Endodermal cell (in vitro differentiated cells): ENCODE results near the gene GABRR2. TPM values are rescaled to one million over a fixed set of nuclear protein-coding genes. Genes with fewer than 3 reads are reported as not detected.
A peak's percentile ranks its signal among the peaks of the same experiment; 100 is the strongest.

Source experiments
- DNase-seq: peaks from one replicate; pipeline ENCODE4 v3.0.0-alpha.2; 2017
- H3K27ac ChIP-seq: 2 replicates; pipeline ENCODE4 v1.5.1; 2013; ENCODE audit warnings: mild to moderate bottlenecking, low read depth, low read length, moderate library complexity
- H3K27me3 ChIP-seq: 2 replicates; pipeline ENCODE4 v1.6.1; 2013; ENCODE audit warnings: mild to moderate bottlenecking, low read length, moderate library complexity; ENCODE audit not compliant: insufficient read depth, control insufficient read depth, poor library complexity, severe bottlenecking
- H3K36me3 ChIP-seq: 2 replicates; pipeline ENCODE4 v1.7.0; 2013; ENCODE audit warnings: mild to moderate bottlenecking, low read length, moderate library complexity; ENCODE audit not compliant: control insufficient read depth, insufficient read depth
- H3K4me1 ChIP-seq: one replicate; pipeline ENCODE4 v1.7.0; 2013; ENCODE audit warnings: low read length; ENCODE audit not compliant: control insufficient read depth, insufficient read depth
- H3K4me3 ChIP-seq: 2 replicates; pipeline ENCODE4 v1.5.1; 2013; ENCODE audit warnings: mild to moderate bottlenecking, low read length, moderate library complexity
- H3K9ac ChIP-seq: 2 replicates; pipeline ENCODE4 v1.6.1; 2013; ENCODE audit warnings: mild to moderate bottlenecking, low read length, moderate library complexity; ENCODE audit not compliant: poor library complexity, severe bottlenecking; ENCODE audit errors: extremely low read depth
- H3K9me3 ChIP-seq: 2 replicates; pipeline ENCODE4 v1.6.1; 2013; ENCODE audit warnings: mild to moderate bottlenecking, low read length, moderate library complexity; ENCODE audit not compliant: control insufficient read depth
- H3K27ac Mint-ChIP-seq: 2 replicates; pipeline ENCODE4 v1.8.0; 2020; ENCODE audit warnings: mixed read lengths
- H3K27me3 Mint-ChIP-seq: 2 replicates; pipeline ENCODE4 v1.8.0; 2021; ENCODE audit warnings: mild to moderate bottlenecking, mixed read lengths; ENCODE audit not compliant: insufficient read depth
- H3K36me3 Mint-ChIP-seq: 2 replicates; pipeline ENCODE4 v1.8.0; 2020; ENCODE audit warnings: low read depth, mixed read lengths
- H3K4me1 Mint-ChIP-seq: 2 replicates; pipeline ENCODE4 v1.8.0; 2020; ENCODE audit warnings: mixed read lengths
- H3K4me3 Mint-ChIP-seq: 2 replicates; pipeline ENCODE4 v1.8.0; 2020; ENCODE audit warnings: mild to moderate bottlenecking, moderate library complexity, mixed read lengths
- H3K9me3 Mint-ChIP-seq: 2 replicates; pipeline ENCODE4 v1.8.0; 2020; ENCODE audit warnings: mild to moderate bottlenecking, mixed read lengths
- CTCF ChIP-seq: fragments of 200-600 bp; sonication (generic); conservative IDR thresholded peaks from 2 replicates; pipeline ENCODE4 v1.5.0; 2021; ENCODE audit warnings: antibody characterized with exemption, mild to moderate bottlenecking
- WGBS, 2 experiments: methylation state at CpG; one replicate each; pipeline versions ENCODE4 v1.1.5 to v1.1.7; 2013; ENCODE audit warnings: missing lambda C conversion rate in 2 of 2, mixed read lengths in 1 of 2; ENCODE audit not compliant: insufficient coverage in 1 of 2, insufficient read length in 1 of 2; 5-methylcytosine and 5-hydroxymethylcytosine counted together
- total RNA-seq, 2 donors: library from RNA; stranded (reverse); fragmentation: NEBNext Ultra II Directional in 1 of 2; extraction: Animal tissue kit (Norgen Biotek cat#: 25700) in 1 of 2; gene quantifications; 2 replicates in 1 of 2; 3 replicates in 1 of 2; pipeline ENCODE4 v1.2.1, GENCODE V29; 2021

The GABRR2 gene
- total RNA-seq, 2 donors from 2014 or later: 0.15 to 0.27 TPM

- H3K4me3 Mint-ChIP-seq: no peak overlapping the region
- no peak overlapping the region for H3K9ac ChIP-seq
- no peak overlapping the region for H3K27ac Mint-ChIP-seq
- DNase-seq: no peak
- no peak overlapping the region for H3K4me3 ChIP-seq
- WGBS, 2 experiments: 83 to 100% methylated on average over 1 of the region's 1 CpG
- no peaks in the 10 kb centered on the region for H3K36me3 Mint-ChIP-seq
- H3K9me3 Mint-ChIP-seq: no peaks in the 10 kb centered on the region
- no peak overlapping the region for H3K27ac ChIP-seq
- peaks cover 5% of the 10 kb centered on the region for H3K27me3 ChIP-seq
- no peaks in the 10 kb centered on the region for H3K9me3 ChIP-seq
- peaks cover 19% of the 10 kb centered on the region for H3K4me1 Mint-ChIP-seq
- TF ChIP-seq CTCF: no peak
- peaks cover 3% of the 10 kb centered on the region for H3K4me1 ChIP-seq
- peaks cover 35% of the 10 kb centered on the region for H3K27me3 Mint-ChIP-seq
- no peaks in the 10 kb centered on the region for H3K36me3 ChIP-seq
Measured at GRCh38 chr6:89356642-89357170, 41.6 kb upstream of the GABRR2 start.

- peaks cover 29% of the 10 kb centered on the region for H3K4me1 Mint-ChIP-seq
- no peak overlapping the region for H3K27ac Mint-ChIP-seq
- Histone ChIP-seq H3K4me1 (peaks cover 3% of the 10 kb centered on the region), H3K9me3 (no peaks in the 10 kb centered on the region), H3K9ac (no peak overlapping the region), H3K4me3 (no peak overlapping the region), H3K27me3 (peaks cover 5% of the 10 kb centered on the region), H3K27ac (no peak overlapping the region), H3K36me3 (no peaks in the 10 kb centered on the region)
- TF ChIP-seq CTCF: no peak
- no peaks in the 10 kb centered on the region for H3K36me3 Mint-ChIP-seq
- H3K27me3 Mint-ChIP-seq: peaks cover 31% of the 10 kb centered on the region
- no peaks in the 10 kb centered on the region for H3K9me3 Mint-ChIP-seq
- 95% methylated on average over 2 of the region's 2 CpGs; no CpG with 5 or more reads in 1 of the 2 experiments for WGBS, 2 experiments
- H3K4me3 Mint-ChIP-seq: no peak overlapping the region
- DNase-seq: no peak
Measured at GRCh38 chr6:89355511-89356194, 40.6 kb upstream of the GABRR2 start.

- Histone ChIP-seq H3K4me1 (peaks cover 3% of the 10 kb centered on the region), H3K9me3 (no peaks in the 10 kb centered on the region), H3K36me3 (no peaks in the 10 kb centered on the region), H3K9ac (peak overlapping the region; percentile 88), H3K27me3 (peaks cover 5% of the 10 kb centered on the region), H3K27ac (no peak overlapping the region), H3K4me3 (peak overlapping the region; percentile 96)
- 80 to 97% methylated on average over 1 to 2 of the region's 2 CpGs for WGBS, 2 experiments
- Mint-ChIP-seq H3K27me3 (peaks cover 25% of the 10 kb centered on the region), H3K9me3 (no peaks in the 10 kb centered on the region), H3K4me1 (peaks cover 30% of the 10 kb centered on the region), H3K36me3 (peaks cover 5% of the 10 kb centered on the region), H3K27ac (peak overlapping the region; percentile 62), H3K4me3 (peak overlapping the region; percentile 71)
- no peak for TF ChIP-seq CTCF
- DNase-seq: no peak
Measured at GRCh38 chr6:89353702-89354392, 38.7 kb upstream of the GABRR2 start.
